ENCODE results near the gene SPEF1.

The SPEF1 gene

GRCh38 chr20:3804781-3805180, 23.5 kb upstream of the SPEF1 start:
- DNase-seq (ENCODE audit: low read depth): no peak

GRCh38 chr20:3804254-3804751, 23.1 kb upstream of the SPEF1 start:
- no peak for DNase-seq (ENCODE audit: low read depth)

More at GRCh38 chr20:3804781-3805180, 23.5 kb upstream of the SPEF1 start:
- H3K4me3 ChIP-seq (ENCODE audit: low read depth, low read length): no peak overlapping the region
- TF ChIP-seq CTCF (IDR thresholded peaks at IDR 0.05; ENCODE audit: low read depth, low read length, missing control alignments): no peak

GRCh38 chr20:3803854-3804253, 22.6 kb upstream of the SPEF1 start:
- no peak for DNase-seq (ENCODE audit: low read depth)
- H3K4me3 ChIP-seq (ENCODE audit: low read depth, low read length): no peak overlapping the region
- TF ChIP-seq CTCF (IDR thresholded peaks at IDR 0.05; ENCODE audit: low read depth, low read length, missing control alignments): no peak

More at GRCh38 chr20:3804254-3804751, 23.1 kb upstream of the SPEF1 start:
- TF ChIP-seq CTCF (IDR thresholded peaks at IDR 0.05; ENCODE audit: low read depth, low read length, missing control alignments): no peak
- H3K4me3 ChIP-seq (ENCODE audit: low read depth, low read length): no peak overlapping the region

GRCh38 chr20:3803289-3803688, 22.0 kb upstream of the SPEF1 start:
- TF ChIP-seq CTCF (IDR thresholded peaks at IDR 0.05; ENCODE audit: low read depth, low read length, missing control alignments): no peak
- DNase-seq (ENCODE audit: low read depth): no peak
- H3K4me3 ChIP-seq (ENCODE audit: low read depth, low read length): no peak overlapping the region

GRCh38 chr20:3802524-3803239, 21.4 kb upstream of the SPEF1 start:
- H3K4me3 ChIP-seq (ENCODE audit: low read depth, low read length): no peak overlapping the region

GRCh38 chr20:3801846-3802245, 20.6 kb upstream of the SPEF1 start:
- no peak overlapping the region for H3K4me3 ChIP-seq (ENCODE audit: low read depth, low read length)
- DNase-seq (ENCODE audit: low read depth): no peak
- no peak for TF ChIP-seq CTCF (IDR thresholded peaks at IDR 0.05; ENCODE audit: low read depth, low read length, missing control alignments)

More at GRCh38 chr20:3802524-3803239, 21.4 kb upstream of the SPEF1 start:
- TF ChIP-seq CTCF (IDR thresholded peaks at IDR 0.05; ENCODE audit: low read depth, low read length, missing control alignments): no peak
- no peak for DNase-seq (ENCODE audit: low read depth)

- DNase-seq (ENCODE audit: low read depth): no peak
- no peak for TF ChIP-seq CTCF (IDR thresholded peaks at IDR 0.05; ENCODE audit: low read depth, low read length, missing control alignments)
- H3K4me3 ChIP-seq (ENCODE audit: low read depth, low read length): no peak overlapping the region
Observed at GRCh38 chr20:3801299-3801698, 20.1 kb upstream of the SPEF1 start.
